GM19397 (cell line): Measurements from ENCODE around the gene ZDHHC6.
"Not testable (repeated sequence)": the region's sequence is repeated elsewhere in the genome, so short reads cannot be mapped to it uniquely, and the experiment has no call there.

Experiments used
- ATAC-seq: cut with Tn5 transposase; IDR thresholded peaks from one replicate; pipeline ENCODE4 v1.9.1; 2021; ENCODE audit warnings: mild to moderate bottlenecking, moderate library complexity; ENCODE audit not compliant: unreplicated experiment

The ZDHHC6 gene

GRCh38 chr10:112446055-112446854 is 459 bp downstream of the ZDHHC6 start:
- ATAC-seq: peak; percentile 40

- ATAC-seq: no peak
Observed at GRCh38 chr10:112442063-112442462, 4.7 kb downstream of the ZDHHC6 start.

- no peak for ATAC-seq
Observed at GRCh38 chr10:112441520-112441919, 5.2 kb downstream of the ZDHHC6 start.

- ATAC-seq: no peak
Observed at GRCh38 chr10:112438356-112438755, 8.4 kb downstream of the ZDHHC6 start.

- no peak for ATAC-seq
Observed at GRCh38 chr10:112434988-112435619, 11.6 kb downstream of the ZDHHC6 start.

GRCh38 chr10:112433136-112433535 is 13.6 kb downstream of the ZDHHC6 start:
- no peak for ATAC-seq

- no peak for ATAC-seq
Observed at GRCh38 chr10:112429654-112430230, 17.0 kb downstream of the ZDHHC6 start.

- no peak for ATAC-seq
Observed at GRCh38 chr10:112429147-112429546, 17.6 kb downstream of the ZDHHC6 start.

- ATAC-seq: no peak
Observed at GRCh38 chr10:112426111-112426510, 20.6 kb downstream of the ZDHHC6 start.

GRCh38 chr10:112424651-112425050 is 22.1 kb downstream of the ZDHHC6 start:
- no peak for ATAC-seq

- ATAC-seq: no peak
Observed at GRCh38 chr10:112421731-112422130, 25.0 kb downstream of the ZDHHC6 start.

GRCh38 chr10:112412696-112413095 is 34.0 kb downstream of the ZDHHC6 start:
- ATAC-seq: no peak

GRCh38 chr10:112409755-112410154 is 37.0 kb downstream of the ZDHHC6 start:
- ATAC-seq: no peak

GRCh38 chr10:112409299-112409698 is 37.4 kb downstream of the ZDHHC6 start:
- no peak for ATAC-seq

- no peak for ATAC-seq
Observed at GRCh38 chr10:112407696-112408095, 39.0 kb downstream of the ZDHHC6 start.

GRCh38 chr10:112406806-112407205 is 39.9 kb downstream of the ZDHHC6 start:
- ATAC-seq: not testable (repeated sequence)

GRCh38 chr10:112404617-112405016 is 42.1 kb downstream of the ZDHHC6 start:
- no peak for ATAC-seq

- no peak for ATAC-seq
Observed at GRCh38 chr10:112402917-112403316, 43.8 kb downstream of the ZDHHC6 start.

- no peak for ATAC-seq
Observed at GRCh38 chr10:112397592-112397991, 49.1 kb downstream of the ZDHHC6 start.

GRCh38 chr10:112395809-112396530 is 50.7 kb downstream of the ZDHHC6 start:
- no peak for ATAC-seq

- ATAC-seq: no peak
Observed at GRCh38 chr10:112394475-112394875, 52.2 kb downstream of the ZDHHC6 start.
